Natural killer cell treated with Interleukin-12 subunit alpha and Interleukin-12 subunit beta and Interleukin-15 and Interleukin-18, amount 100 ng/mL, for 72 hours (primary cell): ENCODE measurements around the gene GALE. TPM values are rescaled to one million over a fixed set of nuclear protein-coding genes. Genes with fewer than 3 reads are reported as not detected.
"Not testable (repeated sequence)": the region's sequence is repeated elsewhere in the genome, so short reads cannot be mapped to it uniquely, and the experiment has no call there.

Source experiments
- ATAC-seq, 2 donors: fragments of 150-1000 bp; cut with Tn5 transposase in 1 of 2; sonication (Bioruptor Pico), chemical (Tn5 transposase) in 1 of 2; 2 replicates each; pipeline ENCODE4 v1.10.0; 2021
- DNase-seq: peaks from one replicate; pipeline ENCODE4 v3.0.0; 2022; ENCODE audit warnings: low spot score
- H3K27ac Mint-ChIP-seq, 2 donors: 1 replicate in 1 of 2; 2 replicates in 1 of 2; pipeline ENCODE4 v1.8.0; 2022; ENCODE audit warnings: mixed read lengths in 2 of 2, mild to moderate bottlenecking in 1 of 2, moderate library complexity in 1 of 2
- H3K27me3 Mint-ChIP-seq, 2 donors: 1 replicate in 1 of 2; 2 replicates in 1 of 2; pipeline ENCODE4 v1.8.0; 2022; ENCODE audit warnings: mixed read lengths in 2 of 2
- H3K36me3 Mint-ChIP-seq: one replicate; pipeline ENCODE4 v1.8.0; 2022; ENCODE audit warnings: mixed read lengths
- H3K4me1 Mint-ChIP-seq, 2 donors: 1 replicate in 1 of 2; 2 replicates in 1 of 2; pipeline ENCODE4 v1.8.0; 2022; ENCODE audit warnings: low read depth in 2 of 2, mixed read lengths in 2 of 2, mild to moderate bottlenecking in 1 of 2
- H3K4me3 Mint-ChIP-seq: one replicate; pipeline ENCODE4 v1.8.0; 2022; ENCODE audit warnings: mixed read lengths
- H3K9me3 Mint-ChIP-seq: 2 replicates; pipeline ENCODE4 v1.8.0; 2022; ENCODE audit warnings: mixed read lengths
- total RNA-seq, 2 donors: library from RNA; stranded (reverse); gene quantifications; one replicate each; pipeline ENCODE4 v1.2.3, GENCODE V29; 2022

Gene GALE
- total RNA-seq, 2 donors from 2014 or later, result 54.3 to 68.1 TPM

- ATAC-seq, result no peak
These were observed 7.4 kb downstream of the GALE start for GRCh38 chr1:23793018-23793781.

GRCh38 chr1:23792151-23792945 is 8.2 kb downstream of the GALE start:
- peaks cover 9% of the 10 kb centered on the region for H3K36me3 Mint-ChIP-seq
- ATAC-seq, result no peak
- peak overlapping the region; percentile 95 for H3K4me3 Mint-ChIP-seq
- H3K9me3 Mint-ChIP-seq, result no peaks in the 10 kb centered on the region
- peaks cover 16 to 22% of the 10 kb centered on the region in 2 donors for H3K4me1 Mint-ChIP-seq
- DNase-seq, result no peak
- peak overlapping the region; percentile 88 to 96 for H3K27ac Mint-ChIP-seq
- no peaks in the 10 kb centered on the region for H3K27me3 Mint-ChIP-seq

More at GRCh38 chr1:23793018-23793781, 7.4 kb downstream of the GALE start:
- Mint-ChIP-seq H3K4me1 (peaks cover 16 to 22% of the 10 kb centered on the region in 2 donors), H3K4me3 (peak overlapping the region; percentile 15), H3K9me3 (no peaks in the 10 kb centered on the region), H3K27me3 (no peaks in the 10 kb centered on the region), H3K27ac (peak overlapping the region in 1 of 2 donors; percentile 16), H3K36me3 (peaks cover under 1% of the 10 kb centered on the region)
- no peak for DNase-seq

DNA sequence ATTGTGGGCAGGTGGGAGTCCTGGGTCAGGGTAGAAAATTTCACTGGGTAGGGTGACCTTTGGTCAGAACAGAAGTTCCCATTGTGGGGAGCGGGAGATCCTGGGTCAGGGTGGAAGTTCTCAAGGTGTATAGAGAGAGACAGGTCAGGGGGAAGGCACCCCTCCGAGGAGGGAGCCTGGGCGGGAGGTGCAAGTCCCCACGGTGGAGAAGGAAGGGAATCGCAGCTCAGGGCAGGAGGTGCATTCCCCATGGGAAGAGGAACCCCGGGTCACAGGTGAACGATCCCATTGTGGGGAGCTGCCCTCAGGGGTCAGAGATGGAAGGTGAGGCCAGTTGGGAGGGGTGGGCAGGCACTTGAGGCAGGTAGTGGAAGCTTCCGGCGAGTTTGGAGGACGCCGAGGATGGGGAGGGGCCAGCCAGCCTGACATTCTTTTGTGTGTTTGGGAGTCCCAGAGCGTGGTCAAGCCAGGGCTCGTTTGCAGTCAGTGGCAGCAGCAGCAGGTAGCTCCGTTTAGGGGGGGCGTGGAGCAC is 9.0 kb downstream of the GALE start:
- ATAC-seq, result peak in 1 of 2 donors; percentile 2
- peaks cover 16 to 22% of the 10 kb centered on the region in 2 donors for H3K4me1 Mint-ChIP-seq
- DNase-seq, result no peak
- H3K4me3 Mint-ChIP-seq, result peak overlapping the region; percentile 95
- no peaks in the 10 kb centered on the region for H3K9me3 Mint-ChIP-seq
- peak overlapping the region; percentile 88 to 96 for H3K27ac Mint-ChIP-seq
- H3K36me3 Mint-ChIP-seq, result peaks cover 12% of the 10 kb centered on the region
- H3K27me3 Mint-ChIP-seq, result no peaks in the 10 kb centered on the region

DNA sequence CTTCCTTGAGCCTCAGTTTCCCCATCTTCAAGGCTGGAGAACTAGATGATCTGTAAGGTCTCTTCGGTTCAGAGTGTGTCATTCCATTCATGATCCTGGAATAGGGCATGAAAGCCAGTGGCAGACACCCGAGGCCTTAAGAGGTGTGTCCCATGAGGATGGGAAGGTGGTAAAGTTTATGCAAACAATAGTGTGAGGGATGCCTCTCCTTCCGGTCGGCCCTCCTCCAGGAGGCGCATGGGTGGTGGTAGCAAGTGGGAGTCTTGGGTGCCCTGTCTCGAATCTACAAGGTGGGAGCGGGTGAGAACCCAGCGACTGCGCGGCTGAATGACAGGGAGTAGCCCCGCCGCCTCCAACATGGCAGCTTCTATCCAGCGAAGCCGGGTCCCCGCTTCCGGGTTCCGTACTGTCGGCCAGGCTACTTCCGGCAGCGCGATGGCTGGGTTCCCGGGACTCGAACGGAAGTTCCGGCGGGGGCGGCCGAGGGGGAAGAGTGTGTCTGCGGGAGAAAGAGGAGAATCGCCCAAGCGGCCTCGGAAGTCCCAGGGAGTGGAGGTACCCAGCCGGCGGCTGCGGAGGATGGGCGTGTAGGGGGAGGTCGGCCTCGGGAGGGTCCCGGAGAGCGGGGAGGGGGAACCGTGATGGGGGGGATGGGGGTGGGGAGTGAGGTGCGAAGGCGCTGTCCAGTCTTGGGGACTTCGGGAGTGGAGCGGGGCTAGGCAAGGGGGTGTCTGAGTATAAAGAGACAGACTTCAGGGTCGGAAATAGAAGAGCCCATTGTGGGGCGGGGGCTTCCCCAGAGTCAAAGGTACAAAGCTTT is 9.6 kb downstream of the GALE start, which contains the start of gene LYPLA2:
TSS of gene LYPLA2 (plus strand) at position 450 of the 820 bp plus-strand sequence. CDS start 1,538 bp downstream, outside the sequence.
- Mint-ChIP-seq H3K36me3 (peaks cover 18% of the 10 kb centered on the region), H3K9me3 (no peaks in the 10 kb centered on the region), H3K27me3 (no peaks in the 10 kb centered on the region), H3K4me1 (peaks cover 16 to 22% of the 10 kb centered on the region in 2 donors), H3K4me3 (peak within 1 kb of the TSS; percentile 95), H3K27ac (peak within 1 kb of the TSS; percentile 88 to 96)
- ATAC-seq (peak; percentile 94), DNase-seq (peak; percentile 94)

- no peak overlapping the region for H3K4me3 Mint-ChIP-seq
- ATAC-seq, result no peak
These were observed 11.9 kb downstream of the GALE start for GRCh38 chr1:23788695-23789094.

GRCh38 chr1:23787701-23788100 is 12.9 kb downstream of the GALE start:
- H3K27ac Mint-ChIP-seq, result no peak overlapping the region
- no peak for DNase-seq
- peaks cover 16 to 25% of the 10 kb centered on the region in 2 donors for H3K4me1 Mint-ChIP-seq
- H3K9me3 Mint-ChIP-seq, result no peaks in the 10 kb centered on the region
- ATAC-seq, result no peak
- no peaks in the 10 kb centered on the region for H3K27me3 Mint-ChIP-seq
- H3K36me3 Mint-ChIP-seq, result peaks cover 28% of the 10 kb centered on the region
- no peak overlapping the region for H3K4me3 Mint-ChIP-seq

More at GRCh38 chr1:23788695-23789094, 11.9 kb downstream of the GALE start:
- Mint-ChIP-seq H3K27me3 (no peaks in the 10 kb centered on the region), H3K36me3 (peaks cover 28% of the 10 kb centered on the region), H3K27ac (peak overlapping the region; percentile 65 to 88), H3K9me3 (no peaks in the 10 kb centered on the region), H3K4me1 (peaks cover 16 to 25% of the 10 kb centered on the region in 2 donors)
- DNase-seq, result no peak

GRCh38 chr1:23784846-23785245 is 15.7 kb downstream of the GALE start:
- Mint-ChIP-seq H3K4me3 (no peak overlapping the region), H3K27ac (no peak overlapping the region), H3K4me1 (peaks cover 6 to 14% of the 10 kb centered on the region in 2 donors), H3K36me3 (peaks cover 28% of the 10 kb centered on the region), H3K9me3 (no peaks in the 10 kb centered on the region), H3K27me3 (no peaks in the 10 kb centered on the region)
- ATAC-seq, result no peak
- no peak for DNase-seq

- peaks cover 15 to 21% of the 10 kb centered on the region in 2 donors for H3K4me1 Mint-ChIP-seq
- not testable (repeated sequence) for H3K27me3 Mint-ChIP-seq, H3K27ac Mint-ChIP-seq, H3K4me3 Mint-ChIP-seq, H3K9me3 Mint-ChIP-seq, DNase-seq, ATAC-seq
- peaks cover 27% of the 10 kb centered on the region for H3K36me3 Mint-ChIP-seq
These were observed 17.4 kb downstream of the GALE start for GRCh38 chr1:23783141-23783540.

- H3K27me3 Mint-ChIP-seq, result no peaks in the 10 kb centered on the region
- peaks cover 4% of the 10 kb centered on the region for H3K36me3 Mint-ChIP-seq
- H3K4me3 Mint-ChIP-seq, result peak overlapping the region; percentile 88
- peaks cover 15 to 20% of the 10 kb centered on the region in 2 donors for H3K4me1 Mint-ChIP-seq
- peak overlapping the region; percentile 74 to 80 for H3K27ac Mint-ChIP-seq
- ATAC-seq (no peak), DNase-seq (no peak)
- no peaks in the 10 kb centered on the region for H3K9me3 Mint-ChIP-seq
These were observed 20.7 kb downstream of the GALE start for GRCh38 chr1:23779826-23780371.

- DNase-seq, result peak; percentile 87
- Mint-ChIP-seq H3K36me3 (no peaks in the 10 kb centered on the region), H3K27me3 (no peaks in the 10 kb centered on the region), H3K9me3 (no peaks in the 10 kb centered on the region), H3K27ac (peak within 1 kb of the TSS; percentile 84 to 93), H3K4me1 (peaks cover 19 to 25% of the 10 kb centered on the region in 2 donors), H3K4me3 (peak within 1 kb of the TSS; percentile 89)
- ATAC-seq, result peak; percentile 92 to 93
These were observed 22.4 kb downstream of the GALE start, which contains the start of gene PITHD1 for GRCh38 chr1:23777979-23778814. PITHD1 (plus strand) TSS chr1:23778418; CDS start chr1:23778516, 98 bp downstream.

GRCh38 chr1:23776217-23776616 is 24.3 kb downstream of the GALE start:
- peaks cover 19 to 23% of the 10 kb centered on the region in 2 donors for H3K4me1 Mint-ChIP-seq
- no peak overlapping the region for H3K27ac Mint-ChIP-seq
- no peak overlapping the region for H3K4me3 Mint-ChIP-seq

More at GRCh38 chr1:23776217-23776616, 24.3 kb downstream of the GALE start:
- Mint-ChIP-seq H3K27me3 (no peaks in the 10 kb centered on the region), H3K36me3 (no peaks in the 10 kb centered on the region), H3K9me3 (no peaks in the 10 kb centered on the region)
- DNase-seq (no peak), ATAC-seq (no peak)
